A673 (cell line): Measurements from ENCODE around the gene PTCHD1. TPM values are rescaled to one million over a fixed set of nuclear protein-coding genes. Genes with fewer than 3 reads are reported as not detected.

ENCODE experiments used
- BruUV-seq: library from RNA; stranded (reverse); fragments of 400-500 nt; replicated peaks from 2 replicates; lab custom pipeline; 2021; lab: Mats Ljungman, UMichigan
- CTCF ChIA-PET: fragments of 300-600 bp; sonication (Branson Sonifier 250); formaldehyde crosslinking; loops from one replicate; lab custom pipeline; 2022; ENCODE audit warnings: antibody characterized with exemption; lab: Charles Lee
- POLR2A ChIA-PET: fragments of 300-600 bp; sonication (Branson Sonifier 250); formaldehyde crosslinking; loops from one replicate; lab custom pipeline; 2022; ENCODE audit warnings: antibody characterized with exemption; ENCODE audit not compliant: low non-redundant PET; lab: Charles Lee
- DNase-seq: peaks from one replicate; pipeline ENCODE4 v3.0.0-alpha.2; 2015; ENCODE audit warnings: low spot score
- H3K27ac ChIP-seq: fragments of 200-600 bp; sonication (generic); 2 replicates; pipeline ENCODE4 v1.5.1; 2016; ENCODE audit warnings: mixed run types, low read depth, mild to moderate bottlenecking, mixed read lengths, antibody characterized with exemption, low read length; ENCODE audit not compliant: poor library complexity, severe bottlenecking
- H3K27me3 ChIP-seq: fragments of 200-600 bp; sonication (generic); replicated peaks from 2 replicates; pipeline ENCODE4 v1.6.1; 2017; ENCODE audit warnings: mixed run types, low read depth, mild to moderate bottlenecking, mixed read lengths, antibody characterized with exemption, low read length; ENCODE audit not compliant: insufficient read depth, poor library complexity
- H3K36me3 ChIP-seq: fragments of 200-600 bp; sonication (generic); 2 replicates; pipeline ENCODE4 v1.6.1; 2016; ENCODE audit warnings: mixed run types, mild to moderate bottlenecking, mixed read lengths, antibody characterized with exemption, low read length; ENCODE audit not compliant: insufficient read depth, poor library complexity, severe bottlenecking
- H3K4me1 ChIP-seq: fragments of 200-600 bp; sonication (generic); 2 replicates; pipeline ENCODE4 v1.6.1; 2017; ENCODE audit warnings: mixed run types, mild to moderate bottlenecking, mixed read lengths, antibody characterized with exemption, low read length; ENCODE audit not compliant: insufficient read depth, poor library complexity, severe bottlenecking
- H3K4me3 ChIP-seq: fragments of 200-600 bp; sonication (generic); 2 replicates; pipeline ENCODE4 v1.5.1; 2016; ENCODE audit warnings: low read depth, mixed run types, mild to moderate bottlenecking, mixed read lengths, low read length; ENCODE audit not compliant: poor library complexity, severe bottlenecking
- H3K9me3 ChIP-seq: fragments of 200-600 bp; sonication (generic); 2 replicates; pipeline ENCODE4 v1.6.1; 2016; ENCODE audit warnings: mixed run types, low read depth, mild to moderate bottlenecking, mixed read lengths, antibody characterized with exemption, low read length; ENCODE audit not compliant: poor library complexity, severe bottlenecking
- CTCF ChIP-seq: fragments of 300-800, 200-600 bp; sonication (generic); conservative IDR thresholded peaks from 2 replicates; pipeline ENCODE4 v1.5.1; 2017; ENCODE audit warnings: low read depth, mild to moderate bottlenecking, antibody characterized with exemption, low read length, moderate library complexity, mixed read lengths
- EZH2 ChIP-seq: fragments of 200-600 bp; sonication (generic); IDR thresholded peaks from 2 replicates; pipeline ENCODE4 v1.6.1; 2017; ENCODE audit warnings: borderline replicate concordance, low read depth, mild to moderate bottlenecking, mixed read lengths, antibody characterized with exemption, low read length; ENCODE audit not compliant: poor library complexity, severe bottlenecking
- intact Hi-C: fragments of 100-400 bp; cut with micrococcal nuclease; formaldehyde crosslinking; loops from one replicate; pipeline ENCODE4 v1.10.0; 2022; ENCODE audit not compliant: unreplicated experiment
- total RNA-seq: library from RNA; stranded (reverse); gene quantifications from 2 replicates; pipeline ENCODE4 v1.2.3, GENCODE V29; 2021

The PTCHD1 gene
- total RNA-seq, 1 experiment from 2014 or later, result 0.02 TPM

- POLR2A ChIA-PET, result no interaction called here
- intact Hi-C loops, result loop anchor here (10.0 kb wide), 1 partner anchor 297 kb away; no protein-coding TSS in a partner anchor
- no peak for DNase-seq
- Histone ChIP-seq H3K4me3 (no peak overlapping the region), H3K4me1 (no peaks in the 10 kb centered on the region), H3K27ac (no peak overlapping the region), H3K36me3 (no peaks in the 10 kb centered on the region), H3K9me3 (no peaks in the 10 kb centered on the region), H3K27me3 (no peaks in the 10 kb centered on the region)
- no TSS peak for BruUV-seq
- TF ChIP-seq EZH2 (no peak), CTCF (no peak)
- CTCF ChIA-PET, result no interaction called here
Observed at GRCh38 chrX:23311731-23312130, 22.9 kb upstream of the PTCHD1 start.

- POLR2A ChIA-PET, result no interaction called here
- H3K4me1 ChIP-seq, result no peaks in the 10 kb centered on the region
- H3K36me3 ChIP-seq, result no peaks in the 10 kb centered on the region
- intact Hi-C loops, result loop anchor here (10.0 kb wide), 1 partner anchor 297 kb away; no protein-coding TSS in a partner anchor
- H3K27me3 ChIP-seq, result no peaks in the 10 kb centered on the region
- no peak overlapping the region for H3K27ac ChIP-seq
- H3K4me3 ChIP-seq, result no peak overlapping the region
- H3K9me3 ChIP-seq, result no peaks in the 10 kb centered on the region
- no peak for DNase-seq
- no TSS peak for BruUV-seq
- CTCF ChIA-PET, result no interaction called here
- TF ChIP-seq CTCF, result no peak
- TF ChIP-seq EZH2, result no peak
Observed at GRCh38 chrX:23312136-23312535, 22.5 kb upstream of the PTCHD1 start.

DNA sequence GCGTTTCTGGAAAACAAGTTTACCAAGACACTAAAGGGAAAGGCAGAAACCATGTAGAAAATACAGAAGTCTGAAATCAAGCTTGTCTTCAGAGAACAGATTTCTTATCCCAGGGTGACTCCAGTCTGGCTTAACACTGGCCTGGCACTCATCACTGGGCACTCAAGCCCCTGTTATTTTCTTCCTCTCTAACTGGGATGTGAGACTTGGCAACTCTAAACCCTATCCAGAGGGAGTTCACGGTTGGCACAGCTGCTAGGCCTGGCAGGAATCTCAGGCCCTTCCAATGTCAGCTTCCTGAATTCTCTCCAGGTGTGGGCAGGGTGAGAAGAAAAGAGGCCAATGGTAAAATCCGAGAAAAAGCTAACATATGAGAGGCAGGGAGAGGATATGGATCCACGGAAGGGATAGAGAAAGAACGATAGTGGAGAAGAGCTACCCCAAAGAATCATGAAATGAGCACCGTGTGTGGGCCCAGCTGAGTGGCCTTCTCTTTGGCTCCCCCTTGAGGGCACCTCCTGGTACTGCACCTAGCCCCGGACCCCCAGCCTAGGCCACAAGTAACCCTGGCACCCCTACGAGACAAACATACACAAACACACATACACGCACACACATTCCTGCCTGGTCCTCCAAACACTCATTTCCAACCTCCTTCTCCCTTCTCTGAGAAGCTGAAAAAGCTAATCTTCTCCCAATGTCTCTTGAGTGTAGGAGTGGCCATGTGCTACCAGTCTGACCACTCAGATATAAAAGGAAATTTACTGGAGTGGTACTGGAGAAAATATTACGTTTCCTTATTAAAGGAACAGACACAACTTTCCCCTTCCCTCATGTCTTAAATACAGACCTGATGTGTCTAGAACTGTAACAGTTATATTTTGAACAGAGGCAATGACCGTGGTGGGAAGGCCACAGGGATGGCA lies 16.6 kb upstream of the PTCHD1 start:
- TF ChIP-seq CTCF (peak; percentile 92), EZH2 (no peak)
- H3K27ac ChIP-seq, result no peak overlapping the region
- no peaks in the 10 kb centered on the region for H3K36me3 ChIP-seq
- H3K4me3 ChIP-seq, result no peak overlapping the region
- intact Hi-C loops, result loop anchor here (2.0 to 10.0 kb wide), 2 partner anchors 303 to 1181 kb away; no protein-coding TSS in a partner anchor
- no peaks in the 10 kb centered on the region for H3K27me3 ChIP-seq
- no TSS peak for BruUV-seq
- CTCF ChIA-PET, result interaction anchor here (0.6 kb wide), 2 partner anchors 652 to 877 kb away, joined by 3 read pairs; no protein-coding TSS in a partner anchor
- peak; percentile 51 for DNase-seq
- no peaks in the 10 kb centered on the region for H3K4me1 ChIP-seq
- POLR2A ChIA-PET, result no interaction called here
- H3K9me3 ChIP-seq, result no peaks in the 10 kb centered on the region
